GM18505 (cell line): Measurements from ENCODE around the gene IPPK.
"Not testable (repeated sequence)": the region's sequence is repeated elsewhere in the genome, so short reads cannot be mapped to it uniquely, and the experiment has no call there.

Experiments
- ATAC-seq: cut with Tn5 transposase; IDR thresholded peaks from one replicate; pipeline ENCODE4 v1.9.1; 2021; ENCODE audit not compliant: unreplicated experiment
- POLR2A ChIP-seq: IDR thresholded peaks from 4 replicates; pipeline ENCODE4 v1.6.1; 2011; ENCODE audit warnings: borderline replicate concordance; ENCODE audit not compliant: insufficient read depth, insufficient read length; ENCODE audit errors: extremely low read depth

IPPK gene

DNA sequence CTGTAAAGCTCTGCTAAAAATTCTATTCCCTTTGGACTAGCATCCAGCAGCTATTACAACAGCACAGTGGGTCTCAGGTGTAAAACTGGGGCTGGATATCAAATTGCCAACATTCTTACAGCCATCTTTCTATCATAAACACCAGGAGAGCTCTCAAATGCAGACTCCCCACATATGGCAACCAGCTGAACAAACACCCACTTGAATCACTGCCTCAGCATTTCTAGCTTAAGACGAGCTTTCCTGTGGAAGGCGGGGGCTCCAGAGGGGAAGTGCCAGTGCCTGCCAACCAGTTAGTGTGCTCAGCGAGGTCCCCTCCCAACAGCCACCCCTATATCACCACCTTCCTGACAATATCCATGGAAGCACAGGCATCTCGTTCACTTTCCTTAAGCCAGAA lies 62.2 kb downstream of the IPPK start:
- no peak for ATAC-seq
- no peak for TF ChIP-seq POLR2A

DNA sequence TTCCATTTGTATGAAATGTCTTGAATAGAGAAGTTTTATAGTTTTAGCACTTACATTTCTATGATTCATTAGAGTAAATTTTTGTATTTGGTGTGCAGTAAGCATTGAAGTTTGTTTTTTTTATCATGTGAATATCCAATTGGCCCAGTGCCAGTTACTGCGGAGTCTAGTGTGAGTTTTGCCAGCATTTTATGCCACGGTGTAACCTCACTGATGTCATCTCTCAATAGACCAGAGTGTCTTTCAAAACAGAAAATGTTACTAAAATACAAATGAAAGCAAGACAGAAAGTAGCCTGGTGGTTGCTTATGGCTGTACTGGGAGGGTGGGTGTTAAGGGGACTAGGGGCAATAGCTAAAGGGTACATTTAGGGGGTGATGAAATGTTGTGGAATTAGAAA lies 62.8 kb downstream of the IPPK start:
- ATAC-seq = no peak
- no peak for TF ChIP-seq POLR2A

DNA sequence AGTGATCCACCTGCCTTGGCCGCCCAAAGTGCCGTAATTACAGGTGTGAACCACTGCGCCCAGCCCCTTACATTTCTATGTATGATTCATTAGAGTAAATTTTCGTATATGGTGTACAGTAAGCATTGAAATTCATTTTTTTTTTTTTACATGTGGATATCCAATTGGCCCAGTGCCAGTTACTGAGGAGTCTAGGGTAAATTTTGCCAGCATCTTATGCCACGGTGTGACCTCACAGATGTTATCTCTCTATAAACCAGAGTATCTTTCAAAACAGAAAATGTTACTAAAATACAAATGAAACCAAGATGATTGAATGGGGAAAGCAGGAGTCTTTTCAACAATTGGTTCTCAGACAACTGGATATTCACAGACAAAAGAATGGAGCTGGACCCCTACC lies 64.7 kb downstream of the IPPK start:
- no peak for TF ChIP-seq POLR2A
- ATAC-seq = no peak

DNA sequence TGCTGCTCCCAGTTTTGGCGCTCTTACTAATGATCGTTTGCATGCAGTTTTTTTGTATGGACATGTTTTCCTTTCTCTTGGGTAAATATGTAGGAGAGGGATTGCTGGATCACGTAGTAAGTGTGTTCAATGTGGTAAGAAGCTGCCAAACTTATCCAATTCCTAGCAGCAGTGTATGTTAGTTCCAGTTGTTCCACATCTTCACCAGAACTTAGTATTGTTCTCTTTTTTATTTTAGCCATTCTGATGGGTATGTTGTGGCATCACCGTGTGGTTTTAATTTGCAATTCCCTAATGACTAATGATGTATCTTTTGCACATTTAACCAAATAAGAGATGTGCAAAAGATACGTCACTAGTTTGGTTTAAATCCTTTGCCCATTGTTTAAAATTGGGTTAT lies 65.9 kb downstream of the IPPK start:
- no peak for ATAC-seq
- TF ChIP-seq POLR2A = no peak

DNA sequence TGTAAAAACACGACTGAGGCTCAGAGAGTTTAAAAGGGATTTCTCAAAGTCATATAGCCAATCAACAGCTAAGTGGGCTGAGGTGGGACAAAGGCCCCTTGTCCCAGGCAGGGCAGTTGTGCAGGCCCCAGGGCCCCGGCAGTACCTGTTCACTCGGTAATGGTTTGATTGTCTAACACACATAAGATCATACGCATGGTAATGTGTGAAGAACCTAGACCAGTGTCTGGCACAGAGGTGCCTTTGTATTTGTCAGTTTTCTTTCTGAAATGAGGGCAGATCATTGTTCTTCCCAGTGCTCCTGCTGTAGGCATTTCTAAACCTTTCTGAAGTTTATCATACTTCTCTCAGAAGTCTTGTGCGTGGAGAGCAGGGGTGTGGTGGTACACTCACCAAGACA lies 66.8 kb downstream of the IPPK start:
- TF ChIP-seq POLR2A = no peak
- ATAC-seq = no peak

DNA sequence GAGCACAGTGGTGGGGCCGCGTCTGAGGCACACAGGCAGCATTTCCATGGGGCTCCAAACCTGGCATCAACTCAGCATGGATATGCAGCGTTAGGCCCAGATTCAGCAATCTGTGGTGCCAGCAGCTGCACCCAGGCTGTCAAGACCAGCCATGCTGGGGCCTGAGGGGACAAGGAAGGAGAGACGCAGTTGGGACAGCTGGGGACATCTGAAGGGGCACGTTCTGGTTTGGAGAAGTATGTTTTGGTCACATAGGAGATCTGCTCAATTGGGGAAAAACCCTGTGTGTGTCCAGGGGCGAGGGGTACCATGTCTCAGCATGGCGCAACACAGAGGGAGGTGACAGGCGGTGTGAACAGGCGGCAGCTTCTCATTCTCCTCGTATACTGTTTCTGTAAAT lies 67.5 kb downstream of the IPPK start:
- TF ChIP-seq POLR2A = no peak
- no peak for ATAC-seq

DNA sequence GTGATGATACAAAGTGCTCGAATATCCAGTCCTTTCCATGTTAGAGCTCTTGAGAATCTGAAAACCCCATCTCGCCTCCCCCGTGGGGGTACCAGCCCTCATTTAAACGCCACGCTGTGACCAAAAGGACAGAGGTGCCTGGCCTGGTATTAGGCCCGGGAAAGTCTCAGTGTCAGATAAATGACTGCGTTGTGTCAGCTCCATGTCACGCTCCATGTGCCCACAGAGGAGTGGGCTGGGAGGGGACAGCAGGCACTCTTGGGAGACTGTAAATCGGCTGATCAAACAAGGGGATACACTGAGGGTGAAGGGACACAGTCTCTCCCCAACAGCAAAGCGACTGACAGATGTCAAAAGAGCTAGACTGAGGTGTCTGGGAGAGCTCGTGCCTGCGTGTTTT lies 68.5 kb downstream of the IPPK start:
- no peak for TF ChIP-seq POLR2A
- ATAC-seq = no peak

DNA sequence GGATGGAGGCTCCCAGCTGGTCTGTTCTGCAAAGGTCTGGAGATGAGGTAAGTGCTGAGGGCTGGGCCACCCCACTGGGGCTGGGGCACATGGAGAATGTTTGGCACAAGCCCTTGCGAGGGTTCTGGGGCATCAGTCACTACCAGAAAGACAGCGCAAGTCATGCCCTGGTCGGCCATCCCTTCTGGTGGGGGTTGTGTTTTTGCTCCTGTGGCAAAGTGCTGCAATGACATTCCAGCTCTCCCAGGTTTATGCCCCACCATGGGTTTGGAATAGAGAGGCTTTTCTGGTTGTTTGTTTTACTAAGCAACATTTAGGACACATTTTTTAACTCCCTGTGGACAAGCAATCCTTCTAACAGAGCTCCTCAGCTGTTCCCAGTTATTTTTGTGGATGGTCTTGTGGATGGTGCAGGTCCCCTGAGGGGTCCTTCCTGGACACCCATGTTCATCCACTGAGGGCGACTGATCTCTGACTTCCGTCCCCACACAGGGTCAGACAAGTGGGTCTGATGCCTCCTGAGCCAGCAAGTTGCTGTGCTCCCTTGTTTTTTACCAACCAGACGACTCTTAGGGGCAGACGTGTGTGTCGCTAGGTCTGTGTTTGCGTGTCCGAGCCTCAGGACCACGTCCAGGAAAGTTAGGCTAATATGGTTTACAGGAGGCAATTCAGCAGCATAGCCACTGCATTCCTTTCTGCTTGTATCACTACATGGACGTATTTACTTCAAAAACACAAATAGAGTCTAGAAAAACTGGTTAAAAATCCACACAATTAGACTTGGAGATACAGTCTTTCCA lies 69.3 kb downstream of the IPPK start:
- ATAC-seq = no peak

DNA sequence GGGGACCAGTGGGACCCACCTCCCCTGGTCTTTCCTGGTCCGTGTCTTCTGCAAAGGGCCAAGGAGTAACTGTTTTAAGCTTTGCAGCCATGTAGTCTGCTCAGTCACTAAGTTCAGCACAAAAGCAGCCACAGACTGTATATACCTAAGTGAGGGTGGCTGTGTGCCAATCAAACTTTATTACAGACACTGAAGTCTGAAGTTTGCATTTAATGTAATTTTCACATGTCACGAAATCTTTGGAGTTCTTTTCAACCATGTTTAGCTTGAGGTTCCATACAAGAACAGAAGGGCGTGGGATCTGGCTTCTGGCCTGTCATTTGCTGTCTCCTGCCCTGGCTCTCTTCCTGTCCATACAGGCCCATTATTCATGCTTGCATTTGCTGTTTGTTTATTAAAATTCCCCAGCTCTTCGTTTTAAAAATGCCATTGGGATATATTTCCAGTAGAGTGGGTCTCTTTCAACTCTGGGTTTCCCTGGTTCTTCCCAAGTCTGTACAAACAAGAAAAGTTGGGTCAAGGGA lies 69.9 kb downstream of the IPPK start:
- no peak for TF ChIP-seq POLR2A
- ATAC-seq = no peak

More for the DNA sequence above, 69.3 kb downstream of the IPPK start:
- no peak for TF ChIP-seq POLR2A

DNA sequence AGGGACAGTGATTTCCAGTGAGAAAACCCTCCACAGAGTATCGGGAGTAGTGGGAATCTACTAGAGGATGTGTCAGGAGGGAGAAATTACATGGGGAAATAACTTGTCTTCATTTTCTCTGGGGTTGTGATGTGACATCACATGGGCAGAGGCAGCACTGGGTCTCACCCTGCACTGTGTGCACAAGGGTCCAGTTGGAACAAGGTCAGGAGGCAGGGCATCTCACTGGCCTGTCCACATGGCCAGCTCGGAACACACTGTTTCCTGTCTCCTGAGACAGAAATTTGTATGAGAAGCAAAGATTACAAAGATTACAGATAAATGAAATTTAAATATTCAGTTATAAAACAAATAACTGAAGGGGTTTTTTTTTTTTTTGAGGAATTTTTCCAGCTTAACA lies 71.5 kb downstream of the IPPK start:
- ATAC-seq = no peak
- TF ChIP-seq POLR2A = no peak

DNA sequence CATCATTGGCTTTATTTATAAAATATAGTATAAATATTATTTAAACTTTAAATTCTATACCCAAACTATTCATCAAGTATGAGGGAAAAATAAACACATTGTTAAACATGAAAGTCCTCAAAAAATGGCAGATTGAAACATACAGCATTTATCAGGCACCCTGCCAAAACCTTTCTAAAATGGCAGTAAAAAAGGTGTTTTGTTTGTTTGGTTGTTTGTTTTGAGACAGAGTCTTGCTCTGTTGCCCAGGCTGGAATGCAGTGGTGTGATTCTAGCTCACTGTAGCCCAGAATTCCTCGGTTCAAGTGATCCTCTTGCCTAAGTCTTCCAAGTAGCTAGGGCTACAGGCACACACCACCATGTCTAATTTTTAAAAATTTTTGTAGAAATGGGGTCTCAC lies 74.0 kb downstream of the IPPK start:
- no peak for TF ChIP-seq POLR2A
- no peak for ATAC-seq

DNA sequence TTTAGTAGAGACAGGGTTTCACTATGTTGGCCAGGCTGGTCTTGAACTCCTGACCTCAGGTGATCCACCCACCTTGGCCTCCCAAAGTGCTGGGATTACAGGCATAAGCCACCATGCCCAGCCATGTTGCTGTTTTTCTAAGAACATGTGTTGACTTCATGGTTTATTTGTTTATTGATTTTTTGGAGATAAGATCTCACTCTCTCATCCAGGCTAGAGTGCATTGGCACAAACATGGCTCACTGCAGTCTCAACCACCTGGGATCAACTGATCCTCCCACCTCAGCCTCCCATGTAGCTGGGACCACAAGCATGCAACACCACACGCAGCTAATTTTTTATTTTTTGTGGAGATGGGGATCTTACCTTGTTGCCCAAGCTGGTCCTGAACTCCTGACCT lies 74.9 kb downstream of the IPPK start:
- ATAC-seq = not testable (repeated sequence)

DNA sequence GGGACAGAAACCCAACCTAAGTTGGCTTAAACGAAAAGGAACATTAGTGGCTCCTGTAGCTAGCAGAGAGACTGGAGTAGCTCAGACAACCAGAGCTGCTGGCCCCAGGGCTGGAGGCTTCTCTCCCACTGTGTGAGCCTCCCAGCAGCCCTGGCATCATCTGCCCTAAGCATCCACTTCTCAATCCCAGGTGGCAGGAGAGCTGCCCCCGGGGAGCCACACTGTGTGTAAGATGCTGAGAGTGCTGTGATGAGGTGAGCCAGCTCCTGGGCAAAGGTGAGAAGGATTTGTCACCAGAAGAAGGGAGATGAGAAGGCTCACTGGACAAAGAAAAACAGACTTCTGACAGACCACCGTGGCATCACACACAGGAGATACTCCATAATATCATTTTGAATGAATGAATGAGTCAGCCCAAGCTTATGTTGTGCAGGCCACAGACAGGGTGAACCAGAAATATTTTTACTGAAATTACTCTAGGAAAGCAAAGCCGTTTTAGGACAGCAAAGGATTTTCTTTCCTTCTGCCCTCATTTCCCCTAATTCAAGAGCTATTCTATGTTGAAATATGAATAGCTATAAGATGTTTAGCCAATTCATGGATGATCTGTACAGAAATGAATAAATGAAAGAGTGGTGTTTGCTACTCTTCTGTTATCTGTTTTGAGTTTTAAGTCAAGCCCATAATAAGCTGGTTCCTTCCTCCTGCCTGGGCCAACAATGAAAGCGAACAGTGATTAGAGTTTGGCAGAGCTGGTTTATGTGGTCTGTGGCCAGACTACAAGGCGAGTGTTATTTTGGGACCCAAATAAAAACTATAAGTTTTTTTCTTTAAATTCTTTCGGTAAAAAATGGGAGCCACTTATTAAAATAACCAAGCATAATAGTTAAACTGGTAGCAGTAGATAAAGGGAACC lies 76.7 kb downstream of the IPPK start:
- TF ChIP-seq POLR2A = no peak
- no peak for ATAC-seq

DNA sequence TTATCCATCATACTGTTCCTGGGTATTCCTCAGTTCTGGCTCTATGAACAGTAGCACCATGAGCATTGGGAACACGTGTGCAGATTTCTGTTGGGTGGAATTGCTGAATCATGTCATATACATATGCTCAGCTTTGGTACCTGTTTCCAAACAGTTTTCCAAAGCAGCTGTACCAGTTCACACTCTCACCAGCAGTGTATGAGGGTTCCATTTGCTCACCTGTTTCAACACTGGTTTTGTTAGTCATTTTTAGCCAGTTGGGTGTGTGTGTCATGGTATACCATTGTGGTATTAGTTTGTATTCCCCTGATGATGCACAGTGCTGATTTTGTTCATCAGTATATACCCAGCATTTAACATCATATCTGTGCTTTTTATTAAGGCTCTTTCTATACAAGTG lies 77.4 kb downstream of the IPPK start:
- TF ChIP-seq POLR2A = no peak
- ATAC-seq = no peak
